ENCODE results near the gene CPXM2.

CPXM2 gene

GRCh38 chr10:123797813-123798212 is 93.8 kb downstream of the CPXM2 start:
- no peak for DNase-seq (ENCODE audit: low read depth in 2 of 2)

- no peak for DNase-seq (ENCODE audit: low read depth in 2 of 2)
Measured at GRCh38 chr10:123796736-123797135, 94.9 kb downstream of the CPXM2 start.

GRCh38 chr10:123795846-123796590 is 95.6 kb downstream of the CPXM2 start:
- no peak for DNase-seq (ENCODE audit: low read depth in 2 of 2)

- DNase-seq (ENCODE audit: low read depth in 2 of 2): no peak
Measured at GRCh38 chr10:123795196-123795780, 96.3 kb downstream of the CPXM2 start.

- DNase-seq (ENCODE audit: low read depth in 2 of 2): no peak
Measured at GRCh38 chr10:123792248-123792978, 99.2 kb downstream of the CPXM2 start.

- no peak for DNase-seq (ENCODE audit: low read depth in 2 of 2)
Measured at GRCh38 chr10:123790132-123790885, 101.3 kb downstream of the CPXM2 start.

- no peak for DNase-seq (ENCODE audit: low read depth in 2 of 2)
Measured at GRCh38 chr10:123788981-123789380, 102.6 kb downstream of the CPXM2 start.

GRCh38 chr10:123787566-123787965 is 104.0 kb downstream of the CPXM2 start:
- no peak for DNase-seq (ENCODE audit: low read depth in 2 of 2)

GRCh38 chr10:123786896-123787295 is 104.7 kb downstream of the CPXM2 start:
- no peak for DNase-seq (ENCODE audit: low read depth in 2 of 2)

GRCh38 chr10:123786306-123786705 is 105.3 kb downstream of the CPXM2 start:
- DNase-seq (ENCODE audit: low read depth in 2 of 2): no peak

GRCh38 chr10:123784646-123785045 is 107.0 kb downstream of the CPXM2 start:
- DNase-seq (ENCODE audit: low read depth in 2 of 2): no peak

GRCh38 chr10:123784216-123784615 is 107.4 kb downstream of the CPXM2 start:
- DNase-seq (ENCODE audit: low read depth in 2 of 2): no peak

- no peak for DNase-seq (ENCODE audit: low read depth in 2 of 2)
Measured at GRCh38 chr10:123783296-123783695, 108.3 kb downstream of the CPXM2 start.

- no peak for DNase-seq (ENCODE audit: low read depth in 2 of 2)
Measured at GRCh38 chr10:123782549-123782948, 109.1 kb downstream of the CPXM2 start.

- DNase-seq (ENCODE audit: low read depth in 2 of 2): no peak
Measured at GRCh38 chr10:123781956-123782500, 109.6 kb downstream of the CPXM2 start.

- no peak for DNase-seq (ENCODE audit: low read depth in 2 of 2)
Measured at GRCh38 chr10:123781324-123781900, 110.2 kb downstream of the CPXM2 start.

GRCh38 chr10:123778719-123779517 is 112.7 kb downstream of the CPXM2 start:
- no peak for DNase-seq (ENCODE audit: low read depth in 2 of 2)

- DNase-seq (ENCODE audit: low read depth in 2 of 2): no peak
Measured at GRCh38 chr10:123777881-123778280, 113.7 kb downstream of the CPXM2 start.

GRCh38 chr10:123774132-123774742 is 117.4 kb downstream of the CPXM2 start:
- DNase-seq (ENCODE audit: low read depth in 2 of 2): no peak

Data from fibroblast of skin of left biceps (primary cell).